GM12878 (cell line): Measurements from ENCODE around the gene WDHD1.

Experiments used
- CTCF ChIP-seq, 3 experiments: IDR thresholded peaks in 2 of 3; conservative IDR thresholded peaks in 1 of 3; 2 replicates each; pipeline ENCODE4 v1.5.1; 2011; ENCODE audit warnings: low read depth in 3 of 3, low read length in 3 of 3, mild to moderate bottlenecking in 3 of 3, control low read depth in 2 of 3, moderate library complexity in 2 of 3, inconsistent platforms in 1 of 3, mixed read lengths in 1 of 3; ENCODE audit not compliant: control insufficient read depth in 2 of 3, insufficient read depth in 1 of 3; ENCODE audit errors: extremely low read depth in 1 of 3
- EP300 ChIP-seq, 2 experiments: fragments of 150-350 bp in 1 of 2; IDR thresholded peaks; 2 replicates each; pipeline ENCODE4 v1.6.1; 2011 to 2012; ENCODE audit warnings: low read depth in 2 of 2, low read length in 2 of 2, borderline replicate concordance in 1 of 2, improper control_type of control experiment in 1 of 2, inconsistent platforms in 1 of 2; ENCODE audit not compliant: control insufficient read depth in 1 of 2
- EZH2 ChIP-seq: IDR thresholded peaks from 2 replicates; pipeline ENCODE4 v1.6.1; 2012; ENCODE audit warnings: low read depth, mild to moderate bottlenecking, control low read depth, inconsistent platforms, low read length, borderline replicate concordance; ENCODE audit not compliant: control insufficient read depth
- HDAC2 ChIP-seq: fragments of 200-600 bp; sonication (generic); IDR thresholded peaks from 2 replicates; pipeline ENCODE4 v1.6.1; 2017
- MTA3 ChIP-seq: IDR thresholded peaks from 2 replicates; pipeline ENCODE4 v1.6.1; 2012; ENCODE audit warnings: low read length, inconsistent platforms, borderline replicate concordance
- POLR2A ChIP-seq: IDR thresholded peaks from 2 replicates; pipeline ENCODE4 v1.6.1; 2011; ENCODE audit warnings: low read depth, mild to moderate bottlenecking, low read length
- POLR2AphosphoS5 ChIP-seq: IDR thresholded peaks from 2 replicates; pipeline ENCODE4 v1.6.1; 2011; ENCODE audit warnings: mild to moderate bottlenecking, low read length, inconsistent platforms
- RUNX3 ChIP-seq: IDR thresholded peaks from 2 replicates; pipeline ENCODE4 v1.6.1; 2012; ENCODE audit warnings: low read length, inconsistent platforms
- SIN3A ChIP-seq: IDR thresholded peaks from 2 replicates; pipeline ENCODE4 v1.6.1; 2012; ENCODE audit warnings: low read depth, low read length, improper control_type of control experiment
- ZSCAN29 ChIP-seq: fragments of 450-650 bp; IDR thresholded peaks from 2 replicates; pipeline ENCODE4 v1.6.1; 2017; ENCODE audit warnings: mild to moderate bottlenecking, moderate library complexity

- TF ChIP-seq CTCF (IDR thresholded peaks at IDR 0.05 in 2 of 3, conservative IDR thresholded peaks at IDR 0.05 in 1 of 3; ENCODE audit: control insufficient read depth in 2 of 3, extremely low read depth in 1 of 3, insufficient read depth in 1 of 3, low read depth in 3 of 3, low read length in 3 of 3), result no peak
- TF ChIP-seq EP300 (IDR thresholded peaks at IDR 0.05; ENCODE audit: borderline replicate concordance in 1 of 2, control insufficient read depth in 1 of 2, low read depth in 2 of 2, low read length in 2 of 2), result no peak
- no peak for TF ChIP-seq EZH2
- no peak for TF ChIP-seq POLR2AphosphoS5
- TF ChIP-seq SIN3A, result no peak
- TF ChIP-seq ZSCAN29, result no peak
- no peak for TF ChIP-seq MTA3
- no peak for TF ChIP-seq POLR2A
- no peak for TF ChIP-seq RUNX3
- no peak for TF ChIP-seq HDAC2
Observed at GRCh38 chr14:54975856-54976255, 51.0 kb downstream of the WDHD1 start.
